Measurements from ENCODE around the gene H2BW2.
"Not testable (repeated sequence)": the region's sequence is repeated elsewhere in the genome, so short reads cannot be mapped to it uniquely, and the experiment has no call there.

Gene H2BW2

DNA sequence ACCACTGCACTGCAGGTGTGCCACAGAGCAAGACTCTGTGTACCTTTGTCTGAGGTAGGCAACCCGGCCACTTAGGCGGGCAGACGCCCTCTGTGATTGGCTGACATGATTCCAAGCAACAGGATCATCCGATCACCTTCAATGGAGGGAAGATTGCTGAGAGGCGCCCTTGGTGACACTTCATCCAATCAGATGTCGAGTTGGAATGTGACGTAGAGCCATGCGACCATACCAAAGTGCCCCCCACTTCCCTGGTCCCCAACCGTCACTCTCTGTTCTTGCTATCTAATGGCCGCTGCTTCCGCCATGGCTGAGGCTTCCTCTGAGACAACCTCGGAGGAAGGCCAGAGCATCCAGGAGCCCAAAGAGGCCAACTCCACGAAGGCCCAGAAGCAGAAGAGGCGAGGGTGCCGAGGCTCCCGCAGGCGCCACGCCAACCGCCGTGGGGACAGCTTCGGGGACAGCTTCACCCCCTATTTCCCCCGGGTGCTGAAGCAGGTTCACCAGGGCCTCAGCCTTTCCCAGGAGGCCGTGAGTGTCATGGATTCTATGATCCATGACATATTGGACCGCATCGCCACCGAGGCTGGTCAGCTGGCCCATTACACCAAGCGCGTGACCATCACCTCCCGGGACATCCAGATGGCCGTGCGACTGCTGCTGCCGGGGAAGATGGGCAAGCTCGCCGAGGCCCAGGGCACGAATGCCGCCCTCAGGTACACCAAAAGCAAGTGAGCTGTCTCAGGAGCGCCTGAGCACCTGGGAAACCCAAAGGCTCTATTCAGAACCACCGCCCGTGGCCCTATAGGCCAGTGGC lies at the start of gene H2BW2:
Gene H2BW2, plus strand, starts transcription at position 268 of the 817 bp plus-strand sequence. Its CDS starts 39 bp downstream, at position 307.
- DNase-seq (ENCODE audit: low read depth in 2 of 2): no peak

DNA sequence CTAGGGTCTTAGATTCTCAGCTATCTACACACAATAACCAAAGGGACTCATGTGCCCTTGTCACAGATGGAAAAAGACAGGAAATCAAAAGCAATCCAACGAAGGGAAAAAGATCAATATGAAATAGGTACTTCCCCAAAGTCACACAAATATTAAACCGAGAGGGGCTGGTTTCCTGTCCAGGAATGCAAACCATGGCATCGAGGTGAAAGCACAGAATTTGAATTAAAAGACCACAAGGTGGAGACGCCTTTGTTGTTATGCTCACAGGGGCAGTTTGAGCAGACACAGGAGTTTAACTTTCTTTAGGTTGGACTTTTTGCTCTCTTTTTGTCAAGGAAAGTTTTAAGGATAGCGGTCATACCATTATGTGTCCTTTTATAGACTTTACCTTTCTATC lies 40.5 kb upstream of the H2BW2 start:
- DNase-seq (ENCODE audit: low read depth in 2 of 2): no peak

DNA sequence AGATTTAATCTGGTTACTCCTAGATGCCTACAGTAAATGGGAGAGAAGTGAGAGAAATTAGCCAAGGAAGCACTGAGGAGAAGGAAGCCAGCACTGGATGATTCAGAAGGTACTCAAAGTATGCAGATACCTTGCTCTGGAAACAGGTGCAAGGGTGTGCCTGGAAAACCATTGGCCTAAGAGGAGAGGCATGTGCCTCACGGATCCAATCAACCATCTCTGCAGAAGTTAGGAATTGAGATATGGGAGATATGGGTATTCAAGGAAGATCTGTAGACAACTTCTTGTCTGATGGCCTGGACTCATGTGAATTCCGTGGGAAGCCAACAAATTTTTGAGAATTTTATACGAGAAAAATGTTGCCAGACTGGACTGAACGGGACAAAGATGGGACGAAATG lies 30.9 kb upstream of the H2BW2 start:
- no peak for DNase-seq (ENCODE audit: low read depth in 2 of 2)

DNA sequence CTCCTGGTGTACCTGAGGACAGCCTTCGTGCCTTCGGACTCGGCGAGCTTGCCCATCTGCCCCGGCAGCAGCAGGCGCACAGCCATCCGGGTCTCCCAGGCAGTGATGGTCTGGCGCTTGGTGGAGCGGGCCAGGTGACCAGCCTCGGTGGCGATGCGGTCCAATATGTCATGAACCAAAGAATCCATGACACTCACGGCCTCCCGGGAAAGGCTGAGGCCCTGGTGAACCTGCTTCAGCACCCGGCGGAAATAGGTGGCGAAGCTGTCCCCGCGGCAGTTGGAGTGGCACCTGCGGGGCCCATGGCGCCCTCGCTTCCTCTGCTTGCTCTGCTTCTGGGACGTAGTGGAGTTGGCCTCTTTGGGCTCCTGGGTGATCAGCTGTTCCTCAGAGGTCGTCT lies 26.6 kb upstream of the H2BW2 start:
- DNase-seq (ENCODE audit: low read depth in 2 of 2): no peak

DNA sequence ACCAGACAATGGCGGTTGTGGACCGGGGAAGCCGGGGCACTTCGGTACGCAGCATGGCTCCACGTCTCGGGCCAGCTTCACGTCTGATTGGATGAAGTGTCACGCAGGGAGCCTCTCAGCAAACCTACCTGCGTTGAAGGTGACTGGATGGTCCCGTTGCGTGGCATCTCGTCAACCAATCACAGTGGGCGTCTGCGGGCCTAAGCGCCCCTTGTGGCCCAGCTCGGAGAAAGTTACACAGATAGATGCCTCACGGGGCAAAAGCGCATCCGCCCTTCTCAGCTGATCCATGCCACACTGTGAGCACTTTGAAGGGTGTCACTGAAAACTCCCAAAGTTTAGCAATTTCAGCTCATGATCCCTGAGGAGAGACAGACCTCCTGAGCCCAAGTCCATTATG lies 26.1 kb upstream of the H2BW2 start, which contains the start of gene H2BW1:
Gene H2BW1, minus strand, starts transcription at position 103 of the 400 bp plus-strand sequence. CDS start 132 bp downstream, outside the sequence.
- DNase-seq (ENCODE audit: low read depth in 2 of 2): no peak

DNA sequence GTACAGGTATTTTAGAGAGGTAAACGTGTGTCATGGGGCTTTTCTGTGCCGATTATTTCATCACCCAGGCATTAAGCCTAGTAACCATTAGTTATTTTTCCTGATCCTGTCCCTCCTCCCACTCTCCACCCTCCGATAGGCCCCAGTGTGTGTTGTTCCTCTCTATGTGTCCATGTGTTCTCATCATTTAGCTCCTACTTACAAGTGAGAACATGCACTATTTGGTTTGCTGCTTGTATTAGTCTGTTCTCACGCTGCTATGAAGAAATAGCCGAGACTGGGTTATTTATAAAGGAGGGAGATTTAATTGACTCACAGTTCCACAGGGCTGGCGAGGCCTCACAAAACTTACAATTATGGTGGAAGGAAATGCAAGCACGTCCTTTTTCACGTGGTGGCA lies 24.2 kb upstream of the H2BW2 start:
- not testable (repeated sequence) for DNase-seq (ENCODE audit: low read depth in 2 of 2)

DNA sequence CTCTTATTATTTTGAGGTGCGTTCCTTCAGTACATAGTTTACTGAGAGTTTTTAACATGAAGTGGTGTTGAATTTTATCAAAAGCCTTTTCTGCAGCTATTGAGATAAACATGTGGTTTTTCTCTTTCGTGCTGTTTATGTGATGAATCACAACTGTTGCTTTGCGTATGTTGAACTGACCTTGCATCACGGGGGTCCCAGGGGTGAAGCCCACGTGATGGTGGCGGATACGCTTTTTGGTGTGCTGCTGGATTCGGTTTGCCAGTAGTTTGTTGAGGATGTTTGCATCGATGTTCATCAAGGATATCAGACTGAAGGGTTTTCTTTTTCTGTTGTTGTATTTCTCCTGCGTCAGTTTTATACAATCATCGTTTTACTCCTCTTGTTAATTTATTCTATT lies 21.6 kb upstream of the H2BW2 start:
- DNase-seq (ENCODE audit: low read depth in 2 of 2): no peak

DNA sequence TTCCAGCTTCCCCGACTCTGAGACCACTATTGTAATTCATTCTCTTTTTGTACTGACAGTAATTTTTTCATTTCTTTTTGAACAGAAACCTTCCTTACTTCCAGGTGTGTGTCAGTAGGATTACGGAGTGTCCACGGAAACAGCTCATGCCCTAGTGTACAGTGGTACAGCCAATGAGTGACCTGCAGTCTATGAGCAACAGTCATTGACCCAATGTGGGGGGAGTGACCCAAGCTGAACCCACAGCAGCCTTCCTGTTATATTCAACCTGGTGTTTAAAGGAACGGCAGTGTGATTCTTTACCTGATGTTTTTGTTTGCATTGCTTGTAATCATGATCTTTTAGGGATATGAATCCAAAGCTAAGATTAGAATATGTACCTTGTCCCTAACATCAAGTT lies 1.2 kb downstream of the H2BW2 start:
- no peak for DNase-seq (ENCODE audit: low read depth in 2 of 2)

DNA sequence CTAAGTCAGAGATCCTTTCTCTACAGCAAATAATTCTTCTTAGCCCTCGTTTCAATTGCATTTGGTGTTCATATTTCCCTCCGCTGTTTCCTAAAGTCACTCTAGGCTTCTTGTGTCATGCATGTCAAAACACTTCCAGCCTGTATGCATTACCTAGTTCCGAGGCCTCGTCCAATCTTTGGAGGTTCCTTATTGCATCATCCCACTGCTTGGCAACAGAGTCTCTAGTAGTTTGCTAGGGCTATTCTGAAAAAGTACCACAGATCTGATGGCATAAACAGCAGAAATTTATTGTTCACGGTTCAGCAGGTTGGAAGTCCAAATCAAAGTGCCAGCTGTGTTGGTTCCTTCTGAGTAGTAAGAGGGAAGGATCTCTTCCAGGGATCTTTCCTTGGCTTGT lies 5.9 kb downstream of the H2BW2 start:
- DNase-seq (ENCODE audit: low read depth in 2 of 2): no peak

DNA sequence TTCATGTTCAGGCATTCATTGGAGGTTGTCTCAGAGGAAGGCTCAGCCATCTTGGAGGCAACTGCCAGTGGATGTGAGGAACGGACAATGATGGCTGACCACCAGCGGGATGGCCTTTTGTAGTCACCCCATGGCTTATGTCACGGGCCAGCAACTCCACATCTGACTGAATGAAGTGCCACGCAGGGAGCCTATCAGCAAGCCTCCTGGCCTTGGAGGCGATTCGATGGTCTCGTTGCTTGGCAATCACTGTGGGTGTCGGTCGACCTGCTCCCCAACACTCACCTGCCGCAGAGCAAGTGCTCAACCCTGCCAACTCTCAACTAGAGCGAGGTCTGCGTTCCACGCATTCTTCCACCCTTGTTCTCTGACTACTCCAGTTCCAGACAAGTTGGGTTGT lies 7.4 kb downstream of the H2BW2 start:
- no peak for DNase-seq (ENCODE audit: low read depth in 2 of 2)

DNA sequence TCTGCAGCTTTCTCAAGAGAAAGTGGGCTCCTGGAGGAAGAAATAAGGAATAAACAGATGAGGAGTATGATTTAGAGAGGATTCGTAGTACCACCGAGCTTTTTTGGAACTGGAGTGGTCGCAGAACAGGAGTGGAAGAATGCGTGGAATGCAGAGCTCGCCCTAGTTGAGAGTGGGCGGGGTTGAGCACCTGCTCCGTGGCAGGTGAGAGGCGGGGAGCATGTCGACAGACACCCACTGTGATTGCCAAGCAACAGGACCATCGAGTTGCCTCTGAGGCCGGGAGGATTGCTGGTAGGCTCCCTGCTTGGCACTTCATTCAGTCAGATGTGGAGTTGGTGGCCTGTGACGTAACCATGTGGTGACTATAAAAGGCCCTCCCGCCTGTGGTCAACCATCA lies 15.2 kb downstream of the H2BW2 start:
- not testable (repeated sequence) for DNase-seq (ENCODE audit: low read depth in 2 of 2)

DNA sequence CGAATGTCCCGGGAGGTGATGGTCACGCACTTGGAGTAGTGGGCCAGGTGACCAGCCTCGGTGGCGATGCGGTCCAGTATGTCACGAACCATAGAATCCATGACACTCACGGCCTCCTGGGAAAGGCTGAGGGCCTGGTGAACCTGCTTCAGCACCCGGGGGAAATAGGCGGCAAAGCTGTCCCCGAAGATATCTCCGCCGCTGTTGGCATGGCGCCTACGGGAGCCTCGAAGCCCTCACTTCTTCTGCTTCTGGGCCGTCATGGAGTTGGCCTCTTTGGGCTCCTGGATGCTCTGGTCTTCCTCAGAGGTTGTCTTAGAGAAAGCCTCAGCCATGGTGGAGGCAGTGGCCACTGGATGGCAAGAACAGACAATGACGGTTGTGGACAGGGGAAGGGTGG lies 22.9 kb downstream of the H2BW2 start:
- DNase-seq (ENCODE audit: low read depth in 2 of 2): not testable (repeated sequence)

DNA sequence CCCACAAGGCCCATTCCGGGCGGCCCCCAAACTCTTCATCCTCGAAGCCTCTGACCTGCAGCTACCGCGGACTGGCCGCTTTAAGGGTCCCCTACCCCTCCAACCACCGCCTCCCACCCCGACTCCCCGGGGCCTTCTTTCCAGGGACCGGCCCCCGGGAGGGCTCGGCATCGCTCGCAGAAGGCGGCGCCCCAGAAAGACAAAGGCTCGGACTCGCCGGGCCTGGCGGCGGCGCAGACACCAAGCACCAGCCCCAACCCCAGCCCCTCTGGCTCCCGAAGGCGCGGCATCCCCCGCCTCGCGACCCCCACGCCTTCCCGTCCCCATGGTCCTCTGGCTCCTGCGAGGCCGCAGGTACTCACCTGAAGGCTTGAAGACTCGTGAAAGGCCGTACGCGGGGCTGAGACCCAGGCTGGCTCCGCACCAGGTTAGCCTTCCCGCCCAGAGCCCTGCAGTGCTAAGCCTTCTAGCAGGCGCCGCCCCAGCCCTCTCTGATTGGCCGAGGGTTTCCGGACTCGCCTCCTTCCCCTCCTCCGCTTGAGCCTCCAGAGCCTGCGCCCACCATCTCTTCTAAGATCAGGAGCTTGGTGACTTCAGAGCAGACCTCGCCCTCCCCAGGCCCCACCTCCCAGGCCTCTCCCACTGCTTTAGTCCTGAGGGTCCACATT lies 36.2 kb downstream of the H2BW2 start, which contains the start of gene TMSB15C:
Gene TMSB15C, minus strand, starts transcription at position 459 of the 668 bp plus-strand sequence.
- DNase-seq (ENCODE audit: low read depth in 2 of 2): not testable (repeated sequence)

DNA sequence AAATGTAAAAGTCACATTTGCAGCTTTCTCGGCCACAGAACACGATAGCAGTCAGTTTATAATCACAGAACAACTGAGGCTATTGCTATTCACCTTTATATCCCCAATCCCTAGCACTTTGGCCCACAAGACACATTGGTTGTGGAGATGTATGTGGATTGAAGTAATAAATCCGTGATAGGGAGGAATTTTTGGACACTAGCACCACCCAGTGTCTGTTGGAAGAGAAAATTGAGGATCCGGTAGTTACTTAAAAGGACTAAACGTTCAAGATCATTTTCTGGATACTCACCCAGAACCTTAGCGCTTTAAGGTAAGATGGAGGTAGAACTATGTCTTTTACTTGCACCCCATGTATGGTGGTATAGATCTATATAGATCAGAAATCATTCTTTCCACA lies 38.1 kb downstream of the H2BW2 start:
- DNase-seq (ENCODE audit: low read depth in 2 of 2): not testable (repeated sequence)

DNA sequence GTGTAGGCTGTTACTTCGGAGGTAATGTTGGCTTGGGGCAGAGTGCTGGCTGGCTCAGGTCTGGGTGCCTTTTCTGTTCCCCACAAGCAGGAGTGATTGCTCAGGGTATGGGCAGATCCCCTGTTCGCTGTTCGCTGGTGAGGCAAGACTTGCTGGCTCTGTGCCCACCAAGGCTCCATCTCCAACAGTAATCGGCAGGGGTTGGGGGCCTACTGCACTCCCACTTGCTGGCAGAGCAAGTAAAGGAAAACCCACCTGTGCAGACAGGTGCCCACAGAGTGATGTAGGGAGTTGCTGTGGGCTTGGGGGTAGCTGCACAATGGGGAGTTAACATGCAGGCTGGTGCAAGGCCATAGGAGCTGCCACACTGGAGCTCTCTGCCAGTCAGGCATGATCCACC lies 44.3 kb downstream of the H2BW2 start:
- DNase-seq (ENCODE audit: low read depth in 2 of 2): no peak

DNA sequence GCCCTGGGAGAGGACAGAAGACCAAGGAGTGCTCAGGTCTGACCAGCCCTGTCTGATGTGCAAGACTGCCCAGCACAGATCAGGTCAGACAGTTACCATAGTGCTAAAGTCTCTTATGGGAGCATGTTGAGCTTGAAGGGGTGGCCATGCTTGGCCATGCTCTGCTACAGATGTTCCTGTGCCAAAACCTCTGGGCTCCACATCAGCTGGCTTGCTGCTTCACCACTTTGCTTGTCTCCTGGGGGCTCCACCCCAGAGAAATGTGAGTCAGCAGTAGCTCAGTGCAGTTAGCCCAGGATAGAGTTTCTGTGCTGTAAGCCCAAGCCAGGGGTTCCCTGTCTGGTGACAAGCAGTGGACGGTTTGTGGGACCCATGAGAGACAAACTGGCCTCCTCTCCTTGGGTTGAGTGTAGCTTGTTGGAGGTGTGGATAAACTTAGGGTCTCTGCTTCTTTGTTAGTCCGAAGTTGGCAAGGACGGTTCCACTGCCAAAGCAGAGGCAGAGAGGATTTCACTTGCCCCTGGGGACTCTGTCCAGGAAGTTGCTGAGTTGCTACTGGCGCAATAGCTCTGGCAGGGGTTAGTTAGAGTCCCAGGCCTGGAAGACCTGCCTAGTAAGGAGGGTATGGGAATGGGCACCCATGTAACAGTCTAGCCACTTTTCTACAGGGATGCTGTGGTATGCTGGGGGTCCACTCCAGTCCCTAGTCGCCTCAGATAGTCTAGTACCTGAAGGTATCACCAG lies 45.0 kb downstream of the H2BW2 start:
- DNase-seq (ENCODE audit: low read depth in 2 of 2): no peak

DNA sequence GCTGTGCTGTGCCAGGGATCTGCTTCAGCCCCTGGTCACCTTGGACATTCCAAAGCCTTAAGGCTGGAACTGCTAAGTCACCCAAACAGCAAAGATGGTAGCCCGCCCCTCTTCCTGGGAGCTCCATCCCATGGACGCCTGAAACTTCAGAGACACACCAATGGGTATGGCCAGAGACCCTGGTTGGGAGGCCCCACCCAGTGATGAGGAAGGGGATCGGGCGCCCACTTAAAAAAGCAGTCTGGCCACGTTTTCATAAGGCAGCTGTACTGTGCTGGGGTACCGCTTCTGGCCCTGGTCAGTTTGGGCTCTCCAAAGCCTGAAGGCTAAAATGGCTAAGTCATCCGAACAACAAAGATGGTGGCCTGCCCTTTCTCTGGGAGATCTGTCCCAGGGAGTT lies 45.7 kb downstream of the H2BW2 start:
- DNase-seq (ENCODE audit: low read depth in 2 of 2): no peak

DNA sequence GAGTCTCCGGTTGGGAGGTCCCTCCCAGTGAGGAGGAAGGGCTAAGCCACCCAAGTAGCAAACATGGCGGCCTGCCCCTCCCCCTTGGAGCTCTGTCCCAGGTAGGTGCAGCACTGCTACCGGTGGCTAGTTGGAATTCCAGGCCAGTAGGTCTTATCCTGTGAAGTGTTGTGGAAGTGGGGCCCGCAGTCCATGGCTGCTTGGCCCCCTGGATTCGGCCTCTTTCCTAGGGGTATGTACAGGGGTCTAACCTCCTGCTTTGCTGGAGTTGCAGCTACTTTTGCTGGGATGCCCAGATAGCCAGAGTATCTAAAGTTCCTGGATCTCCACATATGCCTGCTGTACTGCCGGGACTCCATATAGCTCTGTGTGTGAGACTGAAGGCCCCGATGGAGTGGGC lies 46.2 kb downstream of the H2BW2 start:
- DNase-seq (ENCODE audit: low read depth in 2 of 2): no peak
